Neutrophil (primary cell): ENCODE results near the gene RBMS1.

Experiments used
- H3K27ac ChIP-seq: fragments of 200-600 bp; sonication (generic); 2 replicates; pipeline ENCODE4 v1.5.1; 2016; ENCODE audit warnings: mild to moderate bottlenecking, moderate library complexity
- H3K27me3 ChIP-seq: fragments of 200-600 bp; sonication (generic); 2 replicates; pipeline ENCODE4 v1.6.0; 2016; ENCODE audit warnings: mild to moderate bottlenecking
- H3K36me3 ChIP-seq: fragments of 200-600 bp; sonication (generic); 2 replicates; pipeline ENCODE4 v1.5.1; 2017
- H3K4me1 ChIP-seq, 2 experiments: fragments of 200-600 bp in 1 of 2; sonication (generic) in 1 of 2; 1 replicate in 1 of 2; 2 replicates in 1 of 2; pipeline versions ENCODE4 v1.5.1 to v1.6.1; 2013 to 2016; ENCODE audit warnings: low read depth in 1 of 2, low read length in 1 of 2, mild to moderate bottlenecking in 1 of 2, moderate library complexity in 1 of 2; ENCODE audit not compliant: control insufficient read depth in 1 of 2, insufficient read depth in 1 of 2
- H3K4me3 ChIP-seq, 2 experiments: fragments of 200-600 bp in 1 of 2; sonication (generic) in 1 of 2; 1 replicate in 1 of 2; 2 replicates in 1 of 2; pipeline ENCODE4 v1.5.1; 2013 to 2016; ENCODE audit warnings: low read depth in 1 of 2, low read length in 1 of 2, mild to moderate bottlenecking in 1 of 2, moderate library complexity in 1 of 2
- H3K9me3 ChIP-seq: fragments of 200-600 bp; sonication (generic); 2 replicates; pipeline ENCODE4 v1.5.1; 2016
- CTCF ChIP-seq: fragments of 200-600 bp; sonication (generic); IDR thresholded peaks from 2 replicates; pipeline ENCODE4 v1.5.1; 2016; ENCODE audit warnings: antibody characterized with exemption

RBMS1 gene

GRCh38 chr2:160269803-160270570 lies 223.6 kb downstream of the RBMS1 start:
- no peak for TF ChIP-seq CTCF
- Histone ChIP-seq H3K4me3 (peak overlapping the region; percentile 19 to 40), H3K36me3 (peaks cover 41% of the 10 kb centered on the region)

DNA sequence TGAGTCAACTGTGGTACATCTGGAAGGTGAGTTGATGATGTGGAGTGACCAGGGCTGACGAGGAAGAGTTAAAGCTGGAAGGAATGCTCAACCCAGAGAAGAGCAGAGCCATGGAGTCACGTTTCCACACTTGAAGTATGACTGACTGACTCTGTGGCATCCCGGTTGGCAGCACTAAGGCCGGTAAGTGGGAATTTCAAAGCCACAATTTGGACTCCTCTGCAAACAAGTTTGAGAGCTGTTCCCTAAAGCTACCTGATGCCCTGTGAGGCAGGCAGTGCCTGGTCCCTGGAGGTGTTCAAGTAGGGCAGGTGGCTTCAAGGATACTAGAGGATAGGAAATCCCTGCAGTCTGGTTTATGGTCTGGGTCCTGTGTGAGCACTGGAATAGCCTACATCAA lies 224.2 kb downstream of the RBMS1 start:
- H3K27ac ChIP-seq: no peak overlapping the region
- H3K27me3 ChIP-seq: no peaks in the 10 kb centered on the region
- H3K4me3 ChIP-seq: peak overlapping the region; percentile 19 to 40
- peaks cover 13 to 14% of the 10 kb centered on the region in 2 experiments for H3K4me1 ChIP-seq
- no peak for TF ChIP-seq CTCF
- H3K36me3 ChIP-seq: peaks cover 35% of the 10 kb centered on the region
- no peaks in the 10 kb centered on the region for H3K9me3 ChIP-seq

More at GRCh38 chr2:160269803-160270570, 223.6 kb downstream of the RBMS1 start:
- H3K27ac ChIP-seq: no peak overlapping the region
- peaks cover 13 to 14% of the 10 kb centered on the region in 2 experiments for H3K4me1 ChIP-seq
- H3K27me3 ChIP-seq: no peaks in the 10 kb centered on the region
- no peaks in the 10 kb centered on the region for H3K9me3 ChIP-seq

DNA sequence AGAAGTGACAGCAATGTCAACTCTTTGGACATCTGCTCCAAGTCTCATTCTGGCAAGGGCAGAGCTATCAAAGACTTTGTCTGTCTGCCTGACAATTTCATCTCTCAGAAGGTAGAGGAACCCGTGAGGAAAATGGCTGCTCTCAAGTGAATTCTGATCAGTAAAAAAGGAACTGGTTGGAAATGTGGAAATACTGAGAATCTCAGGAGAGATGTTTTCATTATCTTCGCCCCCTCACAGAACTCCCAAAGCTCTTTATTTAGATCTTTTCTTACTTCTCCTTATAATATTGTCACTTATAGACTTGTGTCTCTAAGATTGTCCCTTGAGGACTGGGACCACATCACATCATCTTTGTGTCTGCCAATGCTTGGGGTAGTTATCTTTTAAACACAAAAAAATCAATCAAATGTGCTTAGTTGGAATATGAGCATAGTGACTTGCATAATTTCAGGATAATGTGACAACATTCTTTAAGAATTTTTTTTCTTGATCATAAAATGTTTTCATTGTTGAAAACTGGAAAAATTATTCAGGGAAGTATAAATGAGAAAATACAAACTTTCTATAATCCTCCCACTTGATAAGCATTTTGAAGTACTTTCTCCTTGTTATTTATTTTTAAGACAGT lies 225.3 kb downstream of the RBMS1 start:
- peaks cover 13 to 14% of the 10 kb centered on the region in 2 experiments for H3K4me1 ChIP-seq
- TF ChIP-seq CTCF: no peak
- no peaks in the 10 kb centered on the region for H3K9me3 ChIP-seq
- no peaks in the 10 kb centered on the region for H3K27me3 ChIP-seq
- H3K27ac ChIP-seq: no peak overlapping the region
- H3K4me3 ChIP-seq: no peak overlapping the region
- H3K36me3 ChIP-seq: peaks cover 26% of the 10 kb centered on the region

DNA sequence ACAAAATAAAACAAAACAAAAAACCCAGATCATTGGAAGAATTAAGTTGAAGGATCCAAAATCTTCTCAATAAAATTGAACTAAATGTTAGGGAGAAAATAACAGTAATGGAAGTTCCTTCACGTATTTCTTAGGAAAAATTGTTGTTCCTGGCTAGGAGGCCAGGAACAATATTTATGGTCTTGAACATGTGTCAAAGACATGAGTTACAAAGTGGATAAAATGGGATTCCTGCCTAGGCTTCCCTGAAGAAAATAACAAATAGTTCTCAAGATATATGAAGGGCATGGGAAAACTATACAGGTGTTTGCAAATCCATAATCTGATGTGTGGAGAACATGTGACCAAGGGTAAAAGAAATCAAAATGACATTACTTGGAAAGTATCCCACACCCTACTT lies 225.9 kb downstream of the RBMS1 start:
- Histone ChIP-seq H3K4me1 (peaks cover 13 to 14% of the 10 kb centered on the region in 2 experiments), H3K27ac (no peak overlapping the region), H3K9me3 (no peaks in the 10 kb centered on the region), H3K36me3 (peaks cover 20% of the 10 kb centered on the region), H3K4me3 (no peak overlapping the region), H3K27me3 (no peaks in the 10 kb centered on the region)
- no peak for TF ChIP-seq CTCF

DNA sequence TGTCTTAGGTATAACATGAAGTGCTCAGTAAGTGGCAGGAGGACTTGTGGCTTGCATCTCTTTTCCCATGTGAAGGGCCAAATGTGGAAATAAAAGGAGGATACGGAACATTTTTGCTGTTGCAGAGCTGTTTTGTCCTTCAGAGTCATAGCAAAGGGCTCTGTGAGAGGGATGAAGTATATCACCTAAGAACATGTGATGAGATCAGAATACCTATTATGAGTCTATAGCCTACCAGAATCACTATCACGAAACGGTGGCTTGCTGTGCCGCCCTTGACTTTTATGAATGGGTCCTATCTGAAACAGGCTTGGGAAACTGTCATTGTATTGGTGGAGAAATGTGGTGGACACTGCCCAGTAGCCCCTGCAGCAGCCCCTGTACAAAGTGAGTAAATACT lies 226.6 kb downstream of the RBMS1 start:
- no peak overlapping the region for H3K4me3 ChIP-seq
- H3K4me1 ChIP-seq: peaks cover 13 to 14% of the 10 kb centered on the region in 2 experiments
- H3K27ac ChIP-seq: no peak overlapping the region
- peaks cover 14% of the 10 kb centered on the region for H3K36me3 ChIP-seq
- no peak for TF ChIP-seq CTCF
- no peaks in the 10 kb centered on the region for H3K27me3 ChIP-seq
- H3K9me3 ChIP-seq: no peaks in the 10 kb centered on the region
